H1 (cell line): ENCODE measurements around the gene RETREG3. TPM values are rescaled to one million over a fixed set of nuclear protein-coding genes. Genes with fewer than 3 reads are reported as not detected.

Experiments
- CTCF ChIA-PET: fragments of 300-600 bp; sonication (Branson Sonifier 250); formaldehyde crosslinking; loops from one replicate; lab custom pipeline; 2021; ENCODE audit not compliant: partially characterized antibody; lab: Charles Lee
- POLR2A ChIA-PET: fragments of 300-600 bp; sonication (Branson Sonifier 250); formaldehyde crosslinking; loops from one replicate; lab custom pipeline; 2021; ENCODE audit warnings: inconsistent platforms; ENCODE audit not compliant: partially characterized antibody; lab: Charles Lee
- DNase-seq, 2 experiments: peaks; one replicate each; pipeline versions ENCODE4 v3.0.0 to v3.0.0-alpha.2; 2010 to 2022; ENCODE audit warnings: low spot score in 2 of 2, low read depth in 1 of 2, mixed read lengths in 1 of 2
- FAIRE-seq: peaks from 2 replicates; lab custom pipeline; 2011; peaks lifted over from hg19 to GRCh38; lab: Jason Lieb, UNC
- H2AFZ ChIP-seq: 2 replicates; pipeline ENCODE4 v1.8.1; 2012; ENCODE audit warnings: low read length, inconsistent platforms
- H2AK5ac ChIP-seq: 2 replicates; pipeline ENCODE4 v1.6.1; 2013; ENCODE audit warnings: low read depth, low read length
- H2BK120ac ChIP-seq: replicated peaks from 2 replicates; pipeline ENCODE3; 2013; ENCODE audit warnings: low read depth, low read length, inconsistent platforms
- H2BK12ac ChIP-seq: 2 replicates; pipeline ENCODE4 v1.6.1; 2013; ENCODE audit warnings: low read depth, low read length
- H2BK15ac ChIP-seq: 2 replicates; pipeline ENCODE4 v1.6.1; 2013; ENCODE audit warnings: low read length
- H2BK20ac ChIP-seq: 2 replicates; pipeline ENCODE4 v1.6.1; 2013; ENCODE audit warnings: low read length
- H2BK5ac ChIP-seq: 2 replicates; pipeline ENCODE4 v1.6.1; 2013; ENCODE audit warnings: low read depth, low read length
- H3K14ac ChIP-seq: 2 replicates; pipeline ENCODE4 v1.6.1; 2013; ENCODE audit warnings: inconsistent platforms; ENCODE audit not compliant: insufficient read length
- H3K18ac ChIP-seq: 2 replicates; pipeline ENCODE4 v1.6.1; 2013; ENCODE audit warnings: low read length; ENCODE audit errors: extremely low read depth
- H3K23ac ChIP-seq: 2 replicates; pipeline ENCODE4 v1.6.1; 2013; ENCODE audit warnings: inconsistent platforms; ENCODE audit not compliant: insufficient read length
- H3K23me2 ChIP-seq: 2 replicates; pipeline ENCODE4 v1.6.1; 2013; ENCODE audit warnings: low read depth, low read length
- H3K27ac ChIP-seq: 2 replicates; pipeline ENCODE4 v1.6.1; 2011; ENCODE audit warnings: low read depth, low read length, inconsistent platforms
- H3K27me3 ChIP-seq, 4 experiments: replicated peaks in 1 of 4; 1 replicate in 1 of 4; 2 replicates in 3 of 4; pipeline versions ENCODE4 v1.6.1 to v1.8.1; 2011 to 2013; ENCODE audit warnings: low read length in 3 of 4, mild to moderate bottlenecking in 3 of 4, inconsistent platforms in 2 of 4, mixed read lengths in 2 of 4, moderate library complexity in 1 of 4; ENCODE audit not compliant: control insufficient read depth in 3 of 4, insufficient read depth in 3 of 4; ENCODE audit errors: extremely low read depth in 1 of 4
- H3K36me3 ChIP-seq, 4 experiments: 2 replicates each; pipeline versions ENCODE4 v1.6.1 to v1.8.1; 2011 to 2013; ENCODE audit warnings: mild to moderate bottlenecking in 4 of 4, low read length in 3 of 4, moderate library complexity in 2 of 4, control low read depth in 1 of 4, inconsistent platforms in 1 of 4; ENCODE audit not compliant: insufficient read depth in 4 of 4, control insufficient read depth in 2 of 4
- H3K4ac ChIP-seq: replicated peaks from 2 replicates; pipeline ENCODE3; 2013; ENCODE audit warnings: low read length, low read depth, mixed read lengths, inconsistent platforms; ENCODE audit not compliant: insufficient read length
- H3K4me1 ChIP-seq, 4 experiments: replicated peaks in 1 of 4; 1 replicate in 1 of 4; 2 replicates in 3 of 4; pipeline versions ENCODE4 v1.6.1 to v1.8.1; 2011 to 2013; ENCODE audit warnings: low read length in 3 of 4, inconsistent platforms in 2 of 4, mixed read lengths in 1 of 4; ENCODE audit not compliant: insufficient read depth in 4 of 4, control insufficient read depth in 3 of 4
- H3K4me2 ChIP-seq, 2 experiments: 2 replicates each; pipeline versions ENCODE4 v1.6.1 to v1.8.1; 2011 to 2013; ENCODE audit warnings: low read depth in 2 of 2, low read length in 2 of 2, control low read depth in 1 of 2, inconsistent platforms in 1 of 2, mild to moderate bottlenecking in 1 of 2; ENCODE audit not compliant: insufficient read depth in 1 of 2
- H3K4me3 ChIP-seq, 4 experiments: fragments of 200-600, 300-600 bp in 1 of 4; sonication (generic), shearing (Covaris generic), sonication (Bioruptor Twin) in 1 of 4; 2 replicates each; pipeline versions ENCODE4 v1.5.1 to v1.8.1; 2011 to 2016; ENCODE audit warnings: low read length in 4 of 4, low read depth in 3 of 4, control low read depth in 2 of 4, inconsistent platforms in 2 of 4, mild to moderate bottlenecking in 2 of 4, mixed read lengths in 1 of 4, moderate library complexity in 1 of 4; ENCODE audit not compliant: insufficient read depth in 2 of 4; ENCODE audit errors: extremely low read depth in 1 of 4
- H3K56ac ChIP-seq: replicated peaks from 2 replicates; pipeline ENCODE3; 2013; ENCODE audit warnings: low read depth, mild to moderate bottlenecking, mixed read lengths, low read length, inconsistent platforms; ENCODE audit not compliant: insufficient read length
- H3K79me1 ChIP-seq: 2 replicates; pipeline ENCODE4 v1.6.1; 2013; ENCODE audit warnings: low read depth, low read length, control low read depth
- H3K79me2 ChIP-seq, 2 experiments: 2 replicates each; pipeline versions ENCODE4 v1.6.1 to v1.8.1; 2012 to 2013; ENCODE audit warnings: low read length in 2 of 2, mild to moderate bottlenecking in 2 of 2, inconsistent platforms in 1 of 2; ENCODE audit not compliant: insufficient read depth in 2 of 2, control insufficient read depth in 1 of 2
- H3K9ac ChIP-seq, 4 experiments: replicated peaks in 1 of 4; 1 replicate in 1 of 4; 2 replicates in 3 of 4; pipeline versions ENCODE4 v1.6.1 to v1.8.1; 2011 to 2013; ENCODE audit warnings: low read depth in 3 of 4, low read length in 3 of 4, control low read depth in 2 of 4, mild to moderate bottlenecking in 2 of 4, moderate library complexity in 2 of 4, inconsistent platforms in 1 of 4; ENCODE audit errors: extremely low read depth in 1 of 4
- H3K9me3 ChIP-seq, 2 experiments: 2 replicates each; pipeline versions ENCODE4 v1.6.1 to v1.8.1; 2012 to 2013; ENCODE audit warnings: mild to moderate bottlenecking in 2 of 2, moderate library complexity in 2 of 2, control low read depth in 1 of 2, inconsistent platforms in 1 of 2, low read depth in 1 of 2, low read length in 1 of 2, mixed read lengths in 1 of 2; ENCODE audit not compliant: insufficient read depth in 2 of 2
- H4K20me1 ChIP-seq, 2 experiments: replicated peaks in 1 of 2; 2 replicates each; pipeline versions ENCODE3 to v1.8.1; 2011 to 2013; ENCODE audit warnings: inconsistent platforms in 2 of 2, low read length in 2 of 2, mild to moderate bottlenecking in 1 of 2; ENCODE audit not compliant: insufficient read depth in 2 of 2, control insufficient read depth in 1 of 2
- H4K5ac ChIP-seq: 2 replicates; pipeline ENCODE4 v1.6.1; 2013; ENCODE audit warnings: low read length, low read depth, mixed read lengths, inconsistent platforms; ENCODE audit not compliant: insufficient read length
- H4K8ac ChIP-seq: 2 replicates; pipeline ENCODE4 v1.8.0; 2013; ENCODE audit warnings: mild to moderate bottlenecking, moderate library complexity, low read length, inconsistent platforms; ENCODE audit not compliant: insufficient read depth; ENCODE audit errors: extremely low read depth
- H4K91ac ChIP-seq: replicated peaks from 2 replicates; pipeline ENCODE3; 2013; ENCODE audit warnings: low read length, mixed read lengths, inconsistent platforms; ENCODE audit not compliant: insufficient read length
- CTCF ChIP-seq, 3 experiments: IDR thresholded peaks; 1 replicate in 2 of 3; 2 replicates in 1 of 3; pipeline versions ENCODE4 v1.5.1 to v1.6.1; 2011; ENCODE audit warnings: low read length in 3 of 3, mild to moderate bottlenecking in 3 of 3, inconsistent platforms in 2 of 3, low read depth in 1 of 3, moderate library complexity in 1 of 3; ENCODE audit not compliant: insufficient read depth in 1 of 3; ENCODE audit errors: control extremely low read depth in 1 of 3
- JUN ChIP-seq: IDR thresholded peaks from 2 replicates; pipeline ENCODE4 v1.6.1; 2011; ENCODE audit warnings: low read depth, mild to moderate bottlenecking, improper control_type of control experiment, low read length
- POLR2A ChIP-seq, 2 experiments: IDR thresholded peaks; 1 replicate in 1 of 2; 2 replicates in 1 of 2; pipeline ENCODE4 v1.6.1; 2011; ENCODE audit warnings: low read depth in 2 of 2, low read length in 2 of 2, mild to moderate bottlenecking in 2 of 2; ENCODE audit errors: control extremely low read depth in 1 of 2
- WGBS, 2 experiments: shearing (Covaris generic) in 1 of 2; methylation state at CpG; one replicate each; pipeline versions ENCODE4 v1.1.6 to v1.1.7; 2013 to 2015; ENCODE audit warnings: low lambda C conversion rate in 2 of 2, mixed read lengths in 2 of 2, inconsistent platforms in 1 of 2, low coverage in 1 of 2, missing lambda C conversion rate in 1 of 2; ENCODE audit not compliant: insufficient replicate concordance in 2 of 2, insufficient coverage in 1 of 2, insufficient read length in 1 of 2; ENCODE audit errors: extremely low coverage in 1 of 2, missing lambda C conversion rate in 1 of 2; 5-methylcytosine and 5-hydroxymethylcytosine counted together
- polyA plus RNA-seq, 7 experiments: library from polyadenylated mRNA; depleted of rRNA in 3 of 7; stranded (reverse) in 5 of 7; unstranded in 2 of 7; fragments of >200 nt in 5 of 7; fragments of 200-250 nt in 2 of 7; gene quantifications; 1 replicate in 5 of 7; 2 replicates in 1 of 7; 4 replicates in 1 of 7; pipeline versions ENCODE4 v1.2.1 to v1.2.3, GENCODE V29; 2011 to 2013; ENCODE audit warnings: missing spikeins in 2 of 7, mixed read lengths in 2 of 7
- total RNA-seq: library from RNA; stranded (reverse); fragmentation: NEBNext Ultra II Directional; extraction: Animal tissue kit (Norgen Biotek cat#: 25700); gene quantifications from 2 replicates; pipeline ENCODE4 v1.2.1, GENCODE V29; 2021

The RETREG3 gene
- total and polyA plus RNA-seq, 2 of the 8 experiments (the other 6 are each of a cell fraction or from before 2014, with no cell fraction given): 23.7 to 42.6 TPM

- Histone ChIP-seq H3K79me2 (peaks cover 0 to 19% of the 10 kb centered on the region in 2 experiments; a peak in 2 of 4 replicates), H3K4me2 (peak overlapping the region; percentile 77 to 83), H2BK15ac (no peak overlapping the region), H3K4ac (no peak overlapping the region), H3K18ac (no peak overlapping the region), H3K14ac (no peak overlapping the region), H3K9ac (peak overlapping the region in 3 of 4 experiments; percentile 73 to 91 (median 88); a peak in 5 of 7 replicates), H3K27ac (no peak overlapping the region), H3K79me1 (no peaks in the 10 kb centered on the region), H3K27me3 (no peaks in the 10 kb centered on the region), H3K9me3 (no peaks in the 10 kb centered on the region), H3K36me3 (peaks cover 23 to 41% (median 31%) of the 10 kb centered on the region in 4 experiments), H4K5ac (no peak overlapping the region), H3K23me2 (peaks cover 9% of the 10 kb centered on the region), H3K23ac (no peak overlapping the region), H2BK12ac (no peak overlapping the region), H2BK5ac (no peak overlapping the region), H3K4me3 (peak overlapping the region; percentile 80 to 99 (median 90)), H2AFZ (no peak overlapping the region), H3K56ac (no peak overlapping the region), H2BK20ac (no peak overlapping the region), H4K8ac (no peak overlapping the region), H2AK5ac (no peak overlapping the region), H4K91ac (no peak overlapping the region), H2BK120ac (no peak overlapping the region), H4K20me1 (peaks cover 0 to 1% of the 10 kb centered on the region in 2 experiments), H3K4me1 (no peaks in the 10 kb centered on the region)
- DNase-seq: peak; percentile 72 to 96
- 3% methylated on average over 17 of the region's 20 CpGs; no CpG with 5 or more reads in 1 of the 2 experiments for WGBS, 2 experiments
- ChIA-PET CTCF (interaction anchor here (0.6 to 3.9 kb wide), 49 partner anchors 8 to 251 kb away, joined by 3 to 32 read pairs (median 5); partner anchors contain the start of genes BECN1, CNTD1, COA3 and HSD17B1), POLR2A (interaction anchor here (0.6 to 7.0 kb wide), 17 partner anchors 8 to 256 kb away, joined by 3 to 74 read pairs (median 5); partner anchors contain the start of genes CNTD1, COA3, COASY and MLX)
- no peak for FAIRE-seq
- no peak for TF ChIP-seq POLR2A (IDR thresholded peaks at IDR 0.05; ENCODE audit: control extremely low read depth in 1 of 2, low read depth in 2 of 2, low read length in 2 of 2)
- TF ChIP-seq CTCF (IDR thresholded peaks at IDR 0.05; ENCODE audit: control extremely low read depth in 1 of 3, insufficient read depth in 1 of 3, low read depth in 1 of 3, low read length in 3 of 3): peak; percentile 71 to 83 (median 82)
- TF ChIP-seq JUN: no peak
These were observed 30.8 kb downstream of the RETREG3 start for GRCh38 chr17:42578282-42578869.
